ENCODE results near the gene AGPAT2. TPM values are rescaled to one million over a fixed set of nuclear protein-coding genes. Genes with fewer than 3 reads are reported as not detected.

AGPAT2 gene
- total and polyA plus RNA-seq, 5 donors from 2014 or later: 11.0 to 22.1 (median 20.3) TPM

- no peak overlapping the region for H3K27ac ChIP-seq (ENCODE audit: insufficient read depth, low read length, poor library complexity, severe bottlenecking)
- H3K36me3 ChIP-seq (ENCODE audit: control insufficient read depth, insufficient read depth, low read length): no peaks in the 10 kb centered on the region
- H3K27me3 ChIP-seq (ENCODE audit: control insufficient read depth, insufficient read depth, low read length): no peaks in the 10 kb centered on the region
- H3K27ac Mint-ChIP-seq: no peak overlapping the region
- no peaks in the 10 kb centered on the region for H3K9me3 ChIP-seq (ENCODE audit: control insufficient read depth in 2 of 2, low read length in 2 of 2)
- H3K9me3 Mint-ChIP-seq: no peaks in the 10 kb centered on the region
- H3K4me1 ChIP-seq (ENCODE audit: control insufficient read depth, insufficient read depth, low read length, poor library complexity, severe bottlenecking): peaks cover 6% of the 10 kb centered on the region
- ATAC-seq (ENCODE audit: low read depth in 2 of 2) (no peak), DNase-seq (peak in 1 of 3 donors; percentile 14)
- no peak overlapping the region for H3K4me3 ChIP-seq (ENCODE audit: low read depth, low read length)
- peaks cover 0 to 5% (median 0%) of the 10 kb centered on the region in 4 donors for H3K4me1 Mint-ChIP-seq
- H3K36me3 Mint-ChIP-seq: no peaks in the 10 kb centered on the region
- no peak overlapping the region for H3K4me3 Mint-ChIP-seq
- H3K27me3 Mint-ChIP-seq: peaks cover 15% of the 10 kb centered on the region
Observed at GRCh38 chr9:136668983-136669790, 18.1 kb downstream of the AGPAT2 start.

GRCh38 chr9:136667940-136668760 is 19.1 kb downstream of the AGPAT2 start:
- H3K27ac Mint-ChIP-seq: no peak overlapping the region
- ATAC-seq (ENCODE audit: low read depth in 2 of 2): no peak

GRCh38 chr9:136667214-136667939 is 19.9 kb downstream of the AGPAT2 start:
- H3K4me3 Mint-ChIP-seq: no peak overlapping the region
- ATAC-seq (ENCODE audit: low read depth in 2 of 2): no peak
- H3K9me3 ChIP-seq (ENCODE audit: control insufficient read depth in 2 of 2, low read length in 2 of 2): no peaks in the 10 kb centered on the region
- peaks cover 15% of the 10 kb centered on the region for H3K27me3 Mint-ChIP-seq
- H3K4me3 ChIP-seq (ENCODE audit: low read depth, low read length): no peak overlapping the region
- H3K9me3 Mint-ChIP-seq: no peaks in the 10 kb centered on the region
- no peak for DNase-seq
- H3K36me3 ChIP-seq (ENCODE audit: control insufficient read depth, insufficient read depth, low read length): no peaks in the 10 kb centered on the region
- H3K27me3 ChIP-seq (ENCODE audit: control insufficient read depth, insufficient read depth, low read length): no peaks in the 10 kb centered on the region
- H3K27ac ChIP-seq (ENCODE audit: insufficient read depth, low read length, poor library complexity, severe bottlenecking): no peak overlapping the region
- H3K27ac Mint-ChIP-seq: no peak overlapping the region
- peaks cover 6% of the 10 kb centered on the region for H3K4me1 ChIP-seq (ENCODE audit: control insufficient read depth, insufficient read depth, low read length, poor library complexity, severe bottlenecking)
- no peaks in the 10 kb centered on the region for H3K36me3 Mint-ChIP-seq
- peaks cover 0 to 5% (median 0%) of the 10 kb centered on the region in 4 donors for H3K4me1 Mint-ChIP-seq

More at GRCh38 chr9:136667940-136668760, 19.1 kb downstream of the AGPAT2 start:
- H3K27me3 ChIP-seq (ENCODE audit: control insufficient read depth, insufficient read depth, low read length): no peaks in the 10 kb centered on the region
- no peak overlapping the region for H3K27ac ChIP-seq (ENCODE audit: insufficient read depth, low read length, poor library complexity, severe bottlenecking)
- peaks cover 6% of the 10 kb centered on the region for H3K4me1 ChIP-seq (ENCODE audit: control insufficient read depth, insufficient read depth, low read length, poor library complexity, severe bottlenecking)
- Mint-ChIP-seq H3K9me3 (no peaks in the 10 kb centered on the region), H3K36me3 (no peaks in the 10 kb centered on the region), H3K4me1 (peaks cover 0 to 5% (median 0%) of the 10 kb centered on the region in 4 donors), H3K4me3 (no peak overlapping the region), H3K27me3 (peaks cover 15% of the 10 kb centered on the region)
- H3K9me3 ChIP-seq (ENCODE audit: control insufficient read depth in 2 of 2, low read length in 2 of 2): no peaks in the 10 kb centered on the region
- DNase-seq: no peak
- H3K4me3 ChIP-seq (ENCODE audit: low read depth, low read length): no peak overlapping the region
- no peaks in the 10 kb centered on the region for H3K36me3 ChIP-seq (ENCODE audit: control insufficient read depth, insufficient read depth, low read length)

- no peaks in the 10 kb centered on the region for H3K9me3 Mint-ChIP-seq
- peak overlapping the region in 3 of 4 donors; percentile 41 to 63 (median 52) for H3K4me3 Mint-ChIP-seq
- peaks cover 15% of the 10 kb centered on the region for H3K27me3 Mint-ChIP-seq
- H3K4me1 Mint-ChIP-seq: peaks cover 0 to 5% (median 0%) of the 10 kb centered on the region in 4 donors
- Histone ChIP-seq H3K9me3 (ENCODE audit: control insufficient read depth in 2 of 2, low read length in 2 of 2) (no peaks in the 10 kb centered on the region), H3K4me1 (ENCODE audit: control insufficient read depth, insufficient read depth, low read length, poor library complexity, severe bottlenecking) (peaks cover 6% of the 10 kb centered on the region), H3K36me3 (ENCODE audit: control insufficient read depth, insufficient read depth, low read length) (no peaks in the 10 kb centered on the region), H3K27me3 (ENCODE audit: control insufficient read depth, insufficient read depth, low read length) (no peaks in the 10 kb centered on the region), H3K4me3 (ENCODE audit: low read depth, low read length) (no peak overlapping the region), H3K27ac (ENCODE audit: insufficient read depth, low read length, poor library complexity, severe bottlenecking) (no peak overlapping the region)
- ATAC-seq (ENCODE audit: low read depth in 2 of 2): no peak
- no peak for DNase-seq
- no peaks in the 10 kb centered on the region for H3K36me3 Mint-ChIP-seq
- H3K27ac Mint-ChIP-seq: no peak overlapping the region
Observed at GRCh38 chr9:136666372-136667213, 20.7 kb downstream of the AGPAT2 start.

GRCh38 chr9:136665704-136666371 is 21.4 kb downstream of the AGPAT2 start:
- H3K9me3 ChIP-seq (ENCODE audit: control insufficient read depth in 2 of 2, low read length in 2 of 2): no peaks in the 10 kb centered on the region
- Mint-ChIP-seq H3K4me3 (no peak overlapping the region), H3K9me3 (no peaks in the 10 kb centered on the region), H3K27ac (no peak overlapping the region), H3K4me1 (peaks cover 0 to 5% (median 0%) of the 10 kb centered on the region in 4 donors), H3K27me3 (peaks cover 16% of the 10 kb centered on the region), H3K36me3 (no peaks in the 10 kb centered on the region)
- ATAC-seq (ENCODE audit: low read depth in 2 of 2) (peak; percentile 27 to 29), DNase-seq (no peak)
- H3K4me1 ChIP-seq (ENCODE audit: control insufficient read depth, insufficient read depth, low read length, poor library complexity, severe bottlenecking): peaks cover 6% of the 10 kb centered on the region
- no peaks in the 10 kb centered on the region for H3K27me3 ChIP-seq (ENCODE audit: control insufficient read depth, insufficient read depth, low read length)
- H3K4me3 ChIP-seq (ENCODE audit: low read depth, low read length): no peak overlapping the region
- no peaks in the 10 kb centered on the region for H3K36me3 ChIP-seq (ENCODE audit: control insufficient read depth, insufficient read depth, low read length)
- H3K27ac ChIP-seq (ENCODE audit: insufficient read depth, low read length, poor library complexity, severe bottlenecking): no peak overlapping the region

GRCh38 chr9:136665111-136665703 is 22.1 kb downstream of the AGPAT2 start:
- Mint-ChIP-seq H3K9me3 (peaks cover 0 to under 1% (median 0%) of the 10 kb centered on the region in 7 donors), H3K27ac (no peak overlapping the region), H3K4me3 (peak overlapping the region in 3 of 4 donors; percentile 61 to 70 (median 63)), H3K4me1 (peaks cover 0 to 5% (median 0%) of the 10 kb centered on the region in 4 donors), H3K27me3 (peaks cover 22% of the 10 kb centered on the region), H3K36me3 (no peaks in the 10 kb centered on the region)
- H3K9me3 ChIP-seq (ENCODE audit: control insufficient read depth in 2 of 2, low read length in 2 of 2): no peaks in the 10 kb centered on the region
- no peaks in the 10 kb centered on the region for H3K36me3 ChIP-seq (ENCODE audit: control insufficient read depth, insufficient read depth, low read length)
- DNase-seq (no peak), ATAC-seq (ENCODE audit: low read depth in 2 of 2) (peak in 1 of 2 donors; percentile 6)
- no peaks in the 10 kb centered on the region for H3K27me3 ChIP-seq (ENCODE audit: control insufficient read depth, insufficient read depth, low read length)
- no peak overlapping the region for H3K4me3 ChIP-seq (ENCODE audit: low read depth, low read length)
- peaks cover 6% of the 10 kb centered on the region for H3K4me1 ChIP-seq (ENCODE audit: control insufficient read depth, insufficient read depth, low read length, poor library complexity, severe bottlenecking)
- H3K27ac ChIP-seq (ENCODE audit: insufficient read depth, low read length, poor library complexity, severe bottlenecking): no peak overlapping the region

All from CD4-positive, CD25-positive, alpha-beta regulatory T cell (primary cell).